Endodermal cell (in vitro differentiated cells): ENCODE measurements around the gene LRIT2. TPM values are rescaled to one million over a fixed set of nuclear protein-coding genes. Genes with fewer than 3 reads are reported as not detected.
A peak's percentile ranks its signal among the peaks of the same experiment; 100 is the strongest.

Source experiments
- DNase-seq: peaks from one replicate; pipeline ENCODE4 v3.0.0-alpha.2; 2017
- H3K27ac ChIP-seq: 2 replicates; pipeline ENCODE4 v1.5.1; 2013; ENCODE audit warnings: mild to moderate bottlenecking, low read depth, low read length, moderate library complexity
- H3K27me3 ChIP-seq: 2 replicates; pipeline ENCODE4 v1.6.1; 2013; ENCODE audit warnings: mild to moderate bottlenecking, low read length, moderate library complexity; ENCODE audit not compliant: insufficient read depth, control insufficient read depth, poor library complexity, severe bottlenecking
- H3K36me3 ChIP-seq: 2 replicates; pipeline ENCODE4 v1.7.0; 2013; ENCODE audit warnings: mild to moderate bottlenecking, low read length, moderate library complexity; ENCODE audit not compliant: control insufficient read depth, insufficient read depth
- H3K4me1 ChIP-seq: one replicate; pipeline ENCODE4 v1.7.0; 2013; ENCODE audit warnings: low read length; ENCODE audit not compliant: control insufficient read depth, insufficient read depth
- H3K4me3 ChIP-seq: 2 replicates; pipeline ENCODE4 v1.5.1; 2013; ENCODE audit warnings: mild to moderate bottlenecking, low read length, moderate library complexity
- H3K9ac ChIP-seq: 2 replicates; pipeline ENCODE4 v1.6.1; 2013; ENCODE audit warnings: mild to moderate bottlenecking, low read length, moderate library complexity; ENCODE audit not compliant: poor library complexity, severe bottlenecking; ENCODE audit errors: extremely low read depth
- H3K9me3 ChIP-seq: 2 replicates; pipeline ENCODE4 v1.6.1; 2013; ENCODE audit warnings: mild to moderate bottlenecking, low read length, moderate library complexity; ENCODE audit not compliant: control insufficient read depth
- H3K27ac Mint-ChIP-seq: 2 replicates; pipeline ENCODE4 v1.8.0; 2020; ENCODE audit warnings: mixed read lengths
- H3K27me3 Mint-ChIP-seq: 2 replicates; pipeline ENCODE4 v1.8.0; 2021; ENCODE audit warnings: mild to moderate bottlenecking, mixed read lengths; ENCODE audit not compliant: insufficient read depth
- H3K36me3 Mint-ChIP-seq: 2 replicates; pipeline ENCODE4 v1.8.0; 2020; ENCODE audit warnings: low read depth, mixed read lengths
- H3K4me1 Mint-ChIP-seq: 2 replicates; pipeline ENCODE4 v1.8.0; 2020; ENCODE audit warnings: mixed read lengths
- H3K4me3 Mint-ChIP-seq: 2 replicates; pipeline ENCODE4 v1.8.0; 2020; ENCODE audit warnings: mild to moderate bottlenecking, moderate library complexity, mixed read lengths
- H3K9me3 Mint-ChIP-seq: 2 replicates; pipeline ENCODE4 v1.8.0; 2020; ENCODE audit warnings: mild to moderate bottlenecking, mixed read lengths
- WGBS, 2 experiments: methylation state at CpG; one replicate each; pipeline versions ENCODE4 v1.1.5 to v1.1.7; 2013; ENCODE audit warnings: missing lambda C conversion rate in 2 of 2, mixed read lengths in 1 of 2; ENCODE audit not compliant: insufficient coverage in 1 of 2, insufficient read length in 1 of 2; 5-methylcytosine and 5-hydroxymethylcytosine counted together
- total RNA-seq, 2 donors: library from RNA; stranded (reverse); fragmentation: NEBNext Ultra II Directional in 1 of 2; extraction: Animal tissue kit (Norgen Biotek cat#: 25700) in 1 of 2; gene quantifications; 2 replicates in 1 of 2; 3 replicates in 1 of 2; pipeline ENCODE4 v1.2.1, GENCODE V29; 2021
- TF ChIP-seq, protein P1 (sequence below): fragments of 200-600 bp; sonication (generic); conservative IDR thresholded peaks from 2 replicates; pipeline ENCODE4 v1.5.0; 2021; ENCODE audit warnings: antibody characterized with exemption, mild to moderate bottlenecking

The LRIT2 gene
- total RNA-seq, 2 donors from 2014 or later = not detected

DNA sequence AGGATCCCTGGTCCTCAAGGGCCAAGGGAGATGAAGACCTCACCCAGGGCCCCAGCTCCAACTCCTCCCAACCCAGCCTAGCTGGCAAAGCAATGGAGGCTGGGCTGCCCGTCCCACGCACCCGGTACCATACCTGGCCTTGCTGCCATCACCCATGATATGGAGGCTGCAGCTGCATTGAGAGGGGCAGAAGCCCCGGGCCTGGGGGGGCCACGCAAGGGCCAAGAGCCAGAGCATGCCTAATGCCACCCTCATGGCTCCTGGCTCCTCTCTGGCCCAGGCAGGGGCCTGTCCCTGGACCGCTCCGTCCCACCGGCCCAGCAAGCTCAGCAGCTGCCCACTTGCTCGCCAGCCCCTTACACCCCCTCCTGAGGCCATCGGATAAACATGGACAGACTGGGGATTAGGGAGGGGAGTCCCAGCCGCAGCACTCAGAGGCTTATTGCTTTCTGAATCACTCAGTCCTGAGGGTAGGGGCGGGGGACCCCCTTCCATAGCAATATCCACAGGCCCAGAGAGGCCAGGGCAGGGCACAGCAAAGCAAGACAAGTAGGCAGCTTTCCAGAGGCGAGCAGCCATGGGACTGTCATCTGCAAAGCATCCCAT is 15.9 kb upstream of the LRIT2 start, which contains the start of gene LRIT1:
LRIT1 (minus strand) TSS at position 362 of the 606 bp plus-strand sequence; CDS start at position 255, 107 bp downstream.
- H3K27ac Mint-ChIP-seq = no peak within 1 kb of the TSS
- WGBS, 2 experiments = 85 to 100% methylated on average over 1 to 13 of the region's 13 CpGs
- no peaks in the 10 kb centered on the region for H3K9me3 ChIP-seq
- TF ChIP-seq, protein P1, sequence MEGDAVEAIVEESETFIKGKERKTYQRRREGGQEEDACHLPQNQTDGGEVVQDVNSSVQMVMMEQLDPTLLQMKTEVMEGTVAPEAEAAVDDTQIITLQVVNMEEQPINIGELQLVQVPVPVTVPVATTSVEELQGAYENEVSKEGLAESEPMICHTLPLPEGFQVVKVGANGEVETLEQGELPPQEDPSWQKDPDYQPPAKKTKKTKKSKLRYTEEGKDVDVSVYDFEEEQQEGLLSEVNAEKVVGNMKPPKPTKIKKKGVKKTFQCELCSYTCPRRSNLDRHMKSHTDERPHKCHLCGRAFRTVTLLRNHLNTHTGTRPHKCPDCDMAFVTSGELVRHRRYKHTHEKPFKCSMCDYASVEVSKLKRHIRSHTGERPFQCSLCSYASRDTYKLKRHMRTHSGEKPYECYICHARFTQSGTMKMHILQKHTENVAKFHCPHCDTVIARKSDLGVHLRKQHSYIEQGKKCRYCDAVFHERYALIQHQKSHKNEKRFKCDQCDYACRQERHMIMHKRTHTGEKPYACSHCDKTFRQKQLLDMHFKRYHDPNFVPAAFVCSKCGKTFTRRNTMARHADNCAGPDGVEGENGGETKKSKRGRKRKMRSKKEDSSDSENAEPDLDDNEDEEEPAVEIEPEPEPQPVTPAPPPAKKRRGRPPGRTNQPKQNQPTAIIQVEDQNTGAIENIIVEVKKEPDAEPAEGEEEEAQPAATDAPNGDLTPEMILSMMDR = no peak
- H3K27ac ChIP-seq = no peak within 1 kb of the TSS
- H3K4me3 ChIP-seq = no peak within 1 kb of the TSS
- no peak within 1 kb of the TSS for H3K4me3 Mint-ChIP-seq
- peaks cover 39% of the 10 kb centered on the region for H3K27me3 Mint-ChIP-seq
- H3K9ac ChIP-seq = no peak within 1 kb of the TSS
- no peaks in the 10 kb centered on the region for H3K36me3 Mint-ChIP-seq
- H3K36me3 ChIP-seq = no peaks in the 10 kb centered on the region
- no peaks in the 10 kb centered on the region for H3K4me1 ChIP-seq
- peaks cover 4% of the 10 kb centered on the region for H3K4me1 Mint-ChIP-seq
- H3K9me3 Mint-ChIP-seq = no peaks in the 10 kb centered on the region
- no peak for DNase-seq
- no peaks in the 10 kb centered on the region for H3K27me3 ChIP-seq

DNA sequence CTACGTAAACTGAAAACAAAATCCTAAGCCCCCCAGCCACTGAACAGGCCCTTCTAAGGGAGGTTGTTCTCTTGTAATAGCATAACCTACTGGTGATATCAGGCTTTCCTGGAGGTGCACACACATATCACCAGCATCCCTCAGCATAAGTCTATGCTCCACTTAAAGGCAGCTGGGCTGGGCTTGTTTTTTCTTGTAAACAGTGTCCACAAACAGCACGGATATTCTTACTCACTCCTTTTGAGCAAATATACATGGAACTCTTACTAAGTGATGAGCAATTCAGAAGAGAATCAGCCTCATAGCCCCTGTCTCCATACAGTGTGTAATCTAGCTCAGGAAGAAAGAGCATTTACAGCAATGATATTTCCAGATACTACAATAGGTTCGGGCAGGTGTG is 13.6 kb upstream of the LRIT2 start:
- Mint-ChIP-seq H3K27me3 (peaks cover 35% of the 10 kb centered on the region), H3K9me3 (no peaks in the 10 kb centered on the region), H3K27ac (no peak overlapping the region), H3K4me1 (peaks cover 4% of the 10 kb centered on the region), H3K36me3 (no peaks in the 10 kb centered on the region), H3K4me3 (no peak overlapping the region)
- H3K4me3 ChIP-seq = no peak overlapping the region
- H3K27ac ChIP-seq = no peak overlapping the region
- H3K4me1 ChIP-seq = no peaks in the 10 kb centered on the region
- no peak for DNase-seq
- H3K27me3 ChIP-seq = no peaks in the 10 kb centered on the region
- no peaks in the 10 kb centered on the region for H3K9me3 ChIP-seq
- H3K36me3 ChIP-seq = no peaks in the 10 kb centered on the region
- 91 to 100% methylated on average over 2 to 3 of the region's 3 CpGs for WGBS, 2 experiments
- TF ChIP-seq, protein P1 = no peak
- H3K9ac ChIP-seq = no peak overlapping the region

DNA sequence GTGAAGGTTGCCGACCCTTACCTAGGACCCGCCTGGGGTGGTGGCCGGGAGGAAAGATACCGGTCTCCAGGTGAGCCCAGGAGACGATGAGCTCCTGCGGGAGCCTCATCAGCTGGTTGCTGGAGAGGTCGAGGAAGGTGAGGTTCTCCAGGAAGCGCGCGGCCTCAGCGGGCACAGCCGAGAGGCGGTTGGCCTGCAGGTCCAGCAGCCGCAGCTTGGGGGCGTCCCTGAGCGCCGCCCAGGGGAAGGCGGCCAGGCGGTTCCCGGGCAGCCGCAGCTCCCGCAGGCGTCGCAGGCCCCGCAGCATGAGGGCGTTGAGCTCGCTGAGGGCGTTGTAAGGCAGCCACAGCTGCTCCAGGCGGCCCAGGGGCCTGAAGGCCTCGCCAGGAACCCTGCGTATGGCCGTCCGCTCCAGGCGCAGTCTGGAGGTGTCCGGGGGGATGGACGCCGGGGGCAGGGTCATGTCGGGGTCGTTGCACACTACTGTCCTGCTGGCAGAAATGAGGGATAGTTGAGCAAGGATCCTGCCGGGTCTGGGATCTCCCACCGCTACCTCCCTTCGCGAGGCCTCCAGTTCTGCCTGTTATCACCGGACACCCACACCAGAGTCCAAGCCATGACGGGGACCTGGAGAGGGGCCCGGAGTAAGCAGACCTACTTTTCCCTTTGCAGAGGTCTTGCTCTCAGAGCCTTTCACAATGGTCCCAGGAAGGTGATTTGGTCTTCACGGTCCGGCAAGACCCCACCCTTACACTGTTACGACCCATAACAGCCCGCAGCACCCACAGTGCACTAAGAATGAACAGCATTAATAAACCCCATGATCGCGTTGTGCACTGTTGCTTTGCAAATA is 12.1 kb upstream of the LRIT2 start:
- H3K27me3 Mint-ChIP-seq = peaks cover 35% of the 10 kb centered on the region
- H3K27ac Mint-ChIP-seq = no peak overlapping the region
- TF ChIP-seq, protein P1 = peak; percentile 93
- Histone ChIP-seq H3K9me3 (no peaks in the 10 kb centered on the region), H3K9ac (no peak overlapping the region), H3K27me3 (no peaks in the 10 kb centered on the region), H3K27ac (no peak overlapping the region), H3K4me3 (no peak overlapping the region), H3K36me3 (no peaks in the 10 kb centered on the region), H3K4me1 (no peaks in the 10 kb centered on the region)
- H3K4me1 Mint-ChIP-seq = peaks cover 4% of the 10 kb centered on the region
- no peaks in the 10 kb centered on the region for H3K36me3 Mint-ChIP-seq
- DNase-seq = peak; percentile 94
- WGBS, 2 experiments = 81 to 83% methylated on average over 31 to 52 of the region's 52 CpGs
- no peak overlapping the region for H3K4me3 Mint-ChIP-seq
- H3K9me3 Mint-ChIP-seq = no peaks in the 10 kb centered on the region
